NCI-H1048 (cell line): ENCODE results near the gene SELENOF.
A peak's percentile ranks its signal among the peaks of the same experiment; 100 is the strongest.

ENCODE experiments used
- DNase-seq: peaks from one replicate; lab custom pipeline; 2025; lab: John Stamatoyannopoulos, UW

Gene SELENOF

DNA sequence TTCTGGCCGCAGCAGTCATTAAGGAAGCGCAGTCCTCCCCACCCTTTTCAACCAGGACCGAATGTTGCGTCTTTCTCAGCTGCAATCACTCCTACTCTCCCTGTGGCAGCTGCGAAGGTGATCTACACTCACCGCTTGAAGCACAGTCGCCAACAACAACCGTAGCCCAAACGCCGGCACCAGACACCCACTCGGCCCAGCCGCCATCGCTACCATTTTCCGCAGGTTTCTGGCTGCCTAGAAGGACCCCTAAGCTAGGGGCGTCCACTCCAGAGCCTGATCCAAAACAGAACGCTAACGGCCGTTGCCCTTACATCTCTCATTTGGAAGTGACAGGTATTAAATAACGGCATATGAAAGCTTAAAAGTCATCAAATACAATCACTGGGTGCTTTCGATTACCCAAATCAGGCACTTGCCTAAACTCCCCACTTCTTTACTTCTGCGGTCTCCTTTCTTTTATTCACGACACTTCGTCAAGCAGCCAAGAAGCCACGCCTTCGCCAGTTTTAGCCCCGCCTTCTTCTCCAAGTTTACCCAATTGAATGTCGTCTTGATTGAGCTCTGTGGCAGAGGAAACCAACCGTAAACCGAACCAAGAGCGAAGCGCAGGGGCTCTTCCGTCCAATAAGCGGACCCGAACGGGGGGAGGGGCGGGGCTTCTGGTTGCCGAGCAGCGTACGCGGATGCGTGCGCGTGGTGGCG, at the start of gene SELENOF:
SELENOF (minus strand) TSS at position 231 of the 705 bp plus-strand sequence; CDS start at position 216, 15 bp downstream.
- peak; percentile 98 for DNase-seq

DNA sequence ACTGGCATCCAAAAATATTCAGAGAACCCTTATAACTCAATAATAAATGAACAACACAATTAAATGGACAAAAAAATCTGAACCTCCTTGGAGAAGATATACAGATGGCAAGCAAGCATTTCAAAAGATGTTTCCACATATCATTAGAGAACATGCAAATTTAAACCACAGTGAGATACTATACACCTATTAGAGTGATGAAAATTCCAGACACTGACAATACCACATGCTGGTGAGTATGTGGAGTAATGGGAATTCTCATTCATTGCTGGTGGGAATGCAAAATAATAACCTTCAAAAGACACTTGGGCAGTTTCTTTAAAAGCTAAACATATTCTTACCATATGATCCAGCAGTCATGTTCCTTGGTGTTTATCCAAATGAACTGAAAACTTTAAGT, 46.6 kb upstream of the SELENOF start:
- no peak for DNase-seq

DNA sequence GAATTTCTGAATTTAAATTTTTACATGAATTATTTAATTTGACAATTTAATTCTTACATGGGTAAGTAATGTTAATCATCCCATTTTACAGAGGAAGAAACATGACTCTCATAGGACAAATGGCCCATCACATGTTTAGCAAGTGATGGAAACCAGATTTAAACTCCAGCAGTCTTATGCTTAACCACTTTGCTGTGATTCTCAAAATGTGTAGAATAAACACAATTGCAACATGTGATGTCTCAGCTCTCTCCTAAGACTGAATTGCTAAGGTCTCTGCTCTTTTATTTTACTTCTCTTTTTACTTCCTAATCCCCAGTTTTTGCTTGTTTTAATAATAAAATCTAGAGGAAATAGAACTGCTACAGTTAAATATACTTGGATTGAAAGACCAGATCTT, 43.3 kb upstream of the SELENOF start:
- no peak for DNase-seq

DNA sequence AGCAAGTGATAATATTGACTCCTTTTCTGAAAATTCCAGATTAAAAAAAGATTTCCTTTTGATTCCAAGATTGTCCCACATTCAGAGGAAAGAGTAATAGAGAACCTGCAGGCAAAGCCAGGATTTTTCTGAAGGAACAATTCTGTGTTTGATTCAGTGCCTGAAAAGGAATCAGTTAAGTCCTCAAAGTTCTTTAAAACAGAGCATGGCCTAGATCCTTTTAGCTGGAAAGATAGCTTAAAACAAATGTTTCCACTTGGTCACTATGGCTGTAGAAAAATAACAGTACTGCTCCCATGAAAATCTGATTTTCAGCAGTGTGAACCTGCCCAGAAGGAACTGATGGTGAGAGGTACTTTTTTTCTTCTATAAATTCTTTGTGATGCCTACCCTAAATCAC, 42.3 kb upstream of the SELENOF start:
- no peak for DNase-seq

DNA sequence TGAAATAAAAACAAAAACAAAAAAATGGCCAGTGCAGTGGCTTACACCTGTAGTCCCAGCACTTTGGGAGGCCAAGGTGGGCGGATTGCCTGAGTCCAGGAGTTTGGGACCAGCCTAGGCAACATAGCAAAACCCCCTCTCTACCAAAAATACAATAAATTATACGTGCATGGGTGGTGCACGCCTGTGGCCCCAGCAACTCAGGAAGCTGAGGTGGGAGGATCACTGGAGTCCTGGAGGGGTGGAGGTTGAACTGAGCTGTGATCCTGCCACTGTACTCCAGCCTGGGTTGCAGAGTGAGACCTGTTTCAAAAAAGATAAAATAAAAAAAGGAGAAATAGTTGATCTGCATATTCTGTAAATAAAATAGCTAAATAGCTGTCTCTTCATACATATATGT, 41.8 kb upstream of the SELENOF start:
- DNase-seq: no peak

DNA sequence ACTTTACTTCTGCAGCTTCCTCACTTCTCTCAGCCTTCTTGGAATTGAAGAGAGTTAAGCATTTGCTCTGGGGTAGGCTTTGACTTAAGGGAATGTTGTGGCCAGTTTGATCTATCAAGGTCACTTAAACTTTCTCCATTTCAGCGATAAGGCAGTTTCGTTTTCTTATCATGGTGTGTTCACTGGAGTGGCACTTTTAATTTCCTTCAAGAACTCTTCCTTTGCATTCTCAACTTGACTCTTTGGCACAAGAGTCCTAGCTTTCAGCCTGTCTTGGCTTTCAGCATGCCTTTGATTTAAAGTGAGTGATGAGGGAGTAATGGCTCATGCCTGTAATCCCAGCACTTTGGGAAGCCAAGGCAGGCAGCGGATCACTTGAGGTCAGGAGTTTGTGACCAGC, 39.2 kb upstream of the SELENOF start:
- no peak for DNase-seq

DNA sequence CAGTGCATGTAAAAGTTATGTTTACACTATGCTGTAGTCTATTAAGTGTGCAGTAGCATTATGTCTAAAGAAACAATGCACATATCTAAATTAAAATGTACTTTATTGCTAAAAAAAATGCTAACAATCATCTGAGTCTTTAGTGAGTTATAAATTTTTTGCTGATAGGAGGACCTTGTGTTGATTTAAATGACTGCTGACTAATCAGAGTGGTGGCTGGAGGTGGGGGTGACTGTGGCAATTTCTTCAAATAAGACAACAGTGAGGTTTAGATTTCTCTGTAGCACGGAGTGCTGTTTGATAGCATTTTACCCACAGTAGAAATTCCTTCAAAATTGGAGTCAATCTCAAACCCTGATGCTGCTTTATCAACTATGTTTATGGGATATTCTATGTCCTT, 37.5 kb upstream of the SELENOF start:
- DNase-seq: no peak

DNA sequence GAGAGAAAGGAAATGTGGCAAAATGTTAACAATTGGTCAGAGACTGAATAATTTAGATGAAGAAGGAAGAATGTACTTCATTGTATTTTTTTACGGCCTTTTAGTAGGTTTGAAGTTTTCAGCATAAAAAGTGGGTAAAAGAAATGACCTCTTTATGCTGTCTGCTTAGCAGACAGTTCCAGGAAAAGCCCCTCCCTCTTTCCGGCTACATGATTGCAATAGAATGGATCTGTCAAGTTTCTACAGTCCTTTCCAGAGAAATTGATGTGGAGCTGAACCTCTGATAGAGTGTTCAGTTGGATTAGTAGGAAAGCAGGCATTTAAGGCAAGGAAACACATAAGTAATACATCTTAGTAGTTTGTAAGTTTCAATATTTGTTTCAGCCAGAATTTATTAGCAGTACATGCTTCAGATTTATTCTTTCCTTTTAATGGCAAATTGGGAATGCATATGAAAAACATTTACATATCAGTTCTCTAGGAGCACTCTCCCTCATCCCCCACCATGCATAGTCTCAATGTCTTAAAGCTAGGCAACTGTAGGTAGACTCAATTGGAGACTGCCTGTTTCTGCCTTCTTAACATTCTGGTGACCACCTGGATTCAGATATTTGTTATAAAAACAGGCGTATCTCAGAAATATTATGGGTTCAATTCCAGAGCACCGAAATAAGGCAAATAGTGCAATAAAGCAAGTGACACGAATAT, 36.9 kb upstream of the SELENOF start:
- DNase-seq: no peak

DNA sequence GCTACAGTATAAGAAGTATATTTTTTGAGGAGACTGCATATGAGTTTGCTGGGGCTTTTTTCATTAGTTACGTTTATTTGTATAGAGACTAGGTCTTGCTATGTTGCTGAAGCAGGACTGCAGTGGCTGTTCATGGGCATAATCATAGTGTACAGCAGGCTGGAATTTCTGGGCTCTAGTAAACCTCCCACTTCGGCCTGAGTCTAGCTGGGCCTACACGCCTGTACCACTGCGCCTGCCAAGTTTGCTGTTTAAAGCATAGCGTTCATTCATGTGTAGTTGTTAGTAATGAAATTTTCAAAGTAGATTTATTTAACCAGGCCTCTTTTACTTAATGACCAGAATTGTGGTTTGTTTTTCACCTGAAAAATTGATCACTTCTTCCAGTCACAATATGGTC, 34.3 kb upstream of the SELENOF start:
- DNase-seq: no peak

DNA sequence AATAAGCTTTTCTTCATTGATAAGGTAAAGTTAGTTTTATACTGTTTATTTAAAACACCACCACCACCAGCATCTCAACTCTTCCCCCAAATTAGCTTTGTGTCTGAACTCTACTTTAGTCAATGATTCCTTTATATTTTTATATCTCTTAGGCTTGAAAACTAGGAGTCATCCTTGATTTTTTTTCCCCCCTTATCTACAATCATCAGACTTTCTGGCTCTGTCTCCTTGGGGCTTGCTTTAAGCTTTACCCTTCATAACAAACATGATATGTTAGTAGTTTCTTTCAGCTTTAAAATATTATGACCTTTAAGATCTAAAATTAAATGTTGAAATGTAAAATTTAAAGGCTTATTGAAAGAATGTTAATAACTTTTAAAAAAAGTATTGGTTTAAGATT, 28.8 kb upstream of the SELENOF start:
- no peak for DNase-seq

DNA sequence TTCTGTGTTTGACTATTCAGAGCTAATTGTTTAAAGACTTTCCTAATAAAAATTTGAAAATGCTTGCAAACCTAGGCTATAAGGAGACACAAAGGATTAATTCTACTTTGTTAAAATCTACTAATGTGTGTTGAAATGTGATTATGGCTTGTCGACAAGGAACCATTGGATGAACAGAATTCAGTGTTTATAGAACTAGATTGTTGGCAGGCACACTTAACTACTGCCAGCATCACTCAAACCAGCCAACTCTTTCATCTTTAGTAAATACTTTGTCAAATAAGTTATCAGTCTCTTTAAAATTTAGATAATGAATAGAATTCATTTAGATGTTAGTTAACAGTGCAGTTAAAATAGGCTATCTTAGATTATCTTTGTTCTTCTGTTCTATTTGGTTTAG, 28.1 kb upstream of the SELENOF start:
- no peak for DNase-seq

DNA sequence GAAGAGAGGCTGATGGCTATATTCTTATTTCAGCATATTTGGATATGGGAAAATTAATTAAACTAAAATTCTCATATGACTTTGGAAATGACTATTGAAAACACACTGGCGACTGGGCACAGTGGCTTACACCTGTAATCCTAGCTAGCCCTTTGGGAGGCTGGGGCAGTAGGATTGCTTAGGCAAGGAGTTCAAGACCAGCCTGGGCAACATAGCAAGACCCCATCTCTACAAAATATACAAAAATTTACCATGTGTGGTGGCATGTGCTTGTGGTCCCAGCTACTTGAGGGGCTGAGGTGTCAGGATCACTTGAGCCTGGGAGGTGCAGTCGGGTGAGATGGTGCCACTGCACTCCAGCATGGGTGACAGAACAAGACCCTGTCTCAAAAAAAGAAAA, 26.7 kb upstream of the SELENOF start:
- DNase-seq: no peak

DNA sequence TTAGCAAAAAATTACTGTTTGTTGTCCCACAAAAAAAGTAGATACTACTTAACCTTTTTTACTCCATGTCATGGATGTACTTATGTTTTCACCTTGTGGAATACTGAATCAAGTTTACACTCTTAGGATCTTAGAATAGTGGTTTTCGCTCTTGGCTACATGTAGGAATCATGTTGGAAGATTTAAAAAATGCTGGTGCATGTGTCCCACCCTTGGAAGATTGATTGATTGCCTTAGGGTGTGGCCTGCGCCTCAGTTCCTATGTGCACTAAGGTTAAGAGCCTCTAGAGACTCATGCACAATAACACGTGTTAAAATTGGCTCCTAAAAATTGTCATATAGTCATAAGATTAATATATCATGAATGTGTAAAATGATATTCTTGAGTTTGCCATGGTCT, 25.5 kb upstream of the SELENOF start:
- no peak for DNase-seq

DNA sequence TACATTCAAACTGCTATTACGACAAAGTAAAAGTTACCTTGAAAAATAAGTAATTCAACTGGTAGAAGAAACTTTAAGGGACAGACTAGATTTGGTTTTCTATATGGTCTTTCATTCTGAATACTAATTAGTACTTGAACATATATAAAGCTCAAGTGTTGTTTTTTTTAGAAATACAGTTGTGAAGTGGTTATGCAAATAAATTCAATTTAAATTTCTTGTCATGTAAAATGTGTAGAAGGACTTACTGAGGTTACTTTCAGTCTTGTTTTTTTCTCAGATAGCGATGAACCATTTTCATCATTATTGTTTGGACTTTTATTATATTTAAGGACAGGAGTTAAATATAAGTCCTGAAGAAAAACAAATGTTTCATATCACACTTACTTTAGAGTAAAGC, 24.9 kb upstream of the SELENOF start:
- DNase-seq: no peak

DNA sequence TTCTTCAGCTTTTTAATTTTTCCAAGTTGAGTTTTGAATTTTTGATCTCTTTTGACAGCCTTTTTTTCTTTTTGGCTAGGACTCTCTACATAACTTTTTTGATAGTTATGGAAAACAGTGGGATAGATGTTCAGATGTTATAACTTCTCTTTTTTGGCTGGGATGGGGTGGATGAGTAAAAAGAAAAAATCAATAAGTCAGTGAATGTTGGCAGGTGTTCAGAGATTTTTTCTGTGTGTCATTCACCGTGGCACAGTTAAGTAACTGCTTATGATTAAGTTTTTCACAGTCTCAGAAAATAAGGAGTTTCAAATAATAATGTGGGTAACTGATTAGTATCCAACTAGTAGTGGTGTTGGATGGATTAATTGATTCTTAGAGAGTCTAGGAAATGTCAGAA, 24.5 kb upstream of the SELENOF start:
- no peak for DNase-seq

DNA sequence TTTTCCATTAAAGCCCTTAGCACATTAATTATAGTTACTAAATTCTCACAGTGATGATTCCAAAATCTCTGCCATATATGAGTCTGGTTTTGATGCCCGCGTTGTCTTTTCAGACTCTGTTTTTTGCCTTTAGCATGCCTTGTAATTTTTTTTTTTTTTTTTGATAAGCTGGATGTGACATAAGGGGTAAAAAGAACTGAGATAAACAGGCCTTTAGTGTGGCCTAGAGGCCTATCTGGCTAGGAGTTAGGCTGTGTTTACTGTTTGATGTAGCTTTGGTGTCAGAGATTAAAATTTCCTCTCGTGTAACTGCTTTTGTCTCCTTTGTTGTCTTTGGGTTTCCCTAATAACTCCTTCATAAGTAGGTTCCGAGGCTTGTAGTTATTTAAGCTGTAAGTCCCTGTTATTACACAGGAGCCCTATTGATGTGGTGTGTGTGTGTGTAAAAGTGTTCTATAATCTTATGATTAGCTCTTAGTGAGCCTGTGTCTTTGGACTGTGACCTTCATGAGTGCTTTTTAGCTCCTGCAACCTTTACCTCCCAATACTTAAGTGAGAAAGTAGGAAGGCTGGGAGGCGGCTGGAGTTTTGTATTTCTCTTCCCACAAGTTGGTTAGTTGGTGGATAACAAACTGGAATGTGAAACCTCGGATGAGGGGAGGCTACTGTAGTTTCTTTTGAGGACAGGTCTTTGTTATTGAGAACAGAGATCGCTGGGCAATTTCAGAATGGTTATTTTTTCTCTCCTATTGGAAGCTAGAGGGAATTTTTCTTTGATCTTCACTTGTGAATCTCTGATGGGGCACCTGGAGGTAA, 19.8 kb upstream of the SELENOF start:
- DNase-seq: no peak

DNA sequence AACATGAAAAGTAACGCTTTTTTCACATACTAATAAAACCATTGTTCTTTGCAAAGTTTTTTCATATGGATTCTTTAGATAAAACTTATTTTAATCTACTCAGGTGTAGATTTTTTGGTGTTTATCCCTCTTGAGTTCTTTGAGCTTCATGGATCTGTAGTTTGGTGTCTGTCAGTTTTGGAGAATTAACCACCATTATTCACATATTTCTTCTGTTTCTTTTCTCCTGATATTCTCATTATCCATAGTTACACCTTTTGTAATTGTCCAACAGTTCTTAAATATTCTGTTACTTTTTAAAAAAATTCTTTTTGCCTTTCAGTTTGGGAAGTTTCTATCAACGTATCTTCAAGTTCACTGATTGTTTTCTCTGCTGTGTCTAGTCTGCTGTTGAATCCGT, 19.1 kb upstream of the SELENOF start:
- no peak for DNase-seq

DNA sequence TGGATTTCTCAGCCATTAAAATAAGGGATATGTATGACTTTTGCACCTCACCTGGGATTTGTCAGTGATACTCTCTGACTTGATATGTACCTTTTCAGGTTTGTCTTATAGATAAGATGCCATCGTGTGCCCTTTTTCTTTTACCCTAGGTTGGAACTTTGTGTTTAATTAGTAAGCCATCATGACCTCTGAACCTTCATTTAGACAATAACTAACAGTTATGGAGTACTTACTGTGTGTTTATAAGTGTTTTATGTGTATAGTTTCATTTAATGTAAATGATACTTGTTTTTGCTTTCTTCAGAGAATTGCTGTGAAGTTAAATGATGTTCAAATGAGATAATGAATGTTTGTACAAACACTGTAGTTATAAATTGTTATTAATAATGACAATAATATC, 14.9 kb upstream of the SELENOF start:
- no peak for DNase-seq

DNA sequence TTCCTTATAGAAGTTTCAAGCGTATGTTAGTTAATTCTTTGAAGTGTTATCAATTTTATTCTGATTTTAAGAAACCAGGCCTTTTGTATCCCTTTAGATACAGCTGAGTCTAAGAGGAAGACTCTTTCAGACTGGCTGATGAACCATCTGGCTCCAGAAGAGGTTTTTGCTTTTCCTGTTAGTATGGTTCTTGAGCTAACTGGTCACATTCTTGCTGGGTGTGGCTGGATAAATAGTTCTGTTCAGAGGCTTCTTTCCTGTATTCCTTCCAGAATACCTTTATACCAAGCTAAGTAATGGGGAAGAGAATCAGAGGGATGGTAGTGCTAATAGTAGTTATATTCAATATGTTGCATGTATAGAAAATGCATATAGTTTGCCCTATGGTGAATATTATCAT, 13.0 kb upstream of the SELENOF start:
- no peak for DNase-seq

DNA sequence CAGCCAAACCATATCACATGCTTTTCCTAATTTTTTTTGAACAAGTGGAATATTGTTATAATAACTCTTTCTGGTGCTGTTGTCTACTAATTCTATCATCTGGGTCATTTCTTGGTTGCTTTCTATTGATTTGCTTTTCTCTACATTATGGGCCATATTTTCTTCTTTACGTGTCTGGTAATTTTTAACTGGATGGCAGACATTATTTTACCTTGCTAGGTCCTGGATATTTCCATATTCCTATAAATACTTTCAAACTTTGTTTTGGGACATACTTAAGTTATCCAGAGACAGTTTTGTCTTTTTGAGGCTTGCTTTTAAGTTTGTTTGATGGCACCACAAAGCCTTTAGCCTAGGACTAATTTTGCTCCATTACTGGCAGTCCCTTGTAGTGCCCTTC, 11.8 kb upstream of the SELENOF start:
- DNase-seq: no peak

DNA sequence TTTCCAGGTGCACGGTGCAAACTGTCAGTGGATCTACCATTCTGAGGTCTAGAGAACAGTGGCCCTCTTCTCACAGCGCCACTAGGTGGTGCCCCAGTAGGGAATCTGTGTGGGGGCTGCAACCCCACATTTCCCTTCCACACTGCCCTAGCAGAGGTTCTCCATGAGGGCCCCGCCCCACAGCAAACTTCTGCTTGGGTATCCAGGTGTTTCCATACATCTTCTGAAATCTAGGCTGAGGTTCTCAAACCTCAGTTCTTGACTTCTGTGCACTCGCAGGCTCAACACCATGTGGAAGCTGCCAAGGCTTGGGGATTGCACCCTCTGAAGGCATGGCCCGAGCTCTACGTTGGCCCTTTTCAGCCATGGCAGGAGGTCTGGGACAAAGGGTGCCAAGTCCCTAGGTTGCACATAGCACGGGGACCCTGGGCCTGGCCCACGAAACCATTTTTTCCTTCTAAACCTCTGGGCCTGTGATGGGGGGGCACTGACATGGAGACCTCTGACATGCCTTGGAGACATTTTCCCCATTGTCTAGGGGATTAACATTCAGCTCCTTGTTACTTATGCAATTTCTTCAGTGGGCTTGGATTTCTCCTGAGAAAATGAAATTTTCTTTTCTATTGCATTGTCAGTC, 10.5 kb upstream of the SELENOF start:
- no peak for DNase-seq

DNA sequence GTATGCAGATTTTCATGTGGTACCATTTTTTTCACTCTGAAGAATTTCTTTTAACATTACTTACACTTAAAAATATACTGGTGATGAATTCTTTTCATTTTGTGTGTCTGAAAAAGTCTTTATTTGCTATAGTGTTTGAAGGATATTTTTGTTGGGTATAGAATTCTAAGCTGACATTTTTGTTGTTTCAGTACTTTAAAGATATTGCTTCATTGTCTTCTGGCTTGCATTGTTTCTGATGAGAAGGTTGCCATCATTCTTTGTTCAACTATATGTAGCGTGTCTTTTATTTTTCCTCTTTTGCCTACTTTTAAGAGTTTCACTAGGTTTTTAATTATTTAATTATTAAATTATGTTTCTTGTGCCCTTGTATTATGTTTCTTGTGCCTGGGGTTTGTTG, 8.5 kb upstream of the SELENOF start:
- no peak for DNase-seq

DNA sequence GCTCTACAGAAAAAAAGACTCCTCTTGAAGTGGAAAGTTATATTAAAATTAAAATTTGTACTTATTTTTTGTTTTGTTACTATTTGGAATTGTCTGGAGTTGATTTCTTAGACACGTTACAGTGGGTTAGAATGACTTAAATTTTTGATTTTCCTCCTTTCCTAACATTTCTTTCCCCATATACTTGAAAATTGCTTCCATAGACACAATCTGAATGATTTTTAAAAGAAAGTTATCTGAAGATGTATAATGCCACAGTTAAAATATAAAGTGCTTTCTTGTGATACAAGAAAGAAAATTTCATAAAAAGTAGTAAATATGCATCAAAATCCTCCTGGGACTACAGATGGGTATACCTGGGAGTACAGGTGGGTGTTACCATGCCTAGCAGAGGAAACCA, 2.8 kb upstream of the SELENOF start:
- no peak for DNase-seq
